ENCODE data around the gene SLC13A4.

- no peak for TF ChIP-seq CTCF (tag by site-specific recombination; IDR thresholded peaks at IDR 0.05)
- no peak for TF ChIP-seq ZNF280D (tag by site-specific recombination; IDR thresholded peaks at IDR 0.05)
- TF ChIP-seq REPIN1 (tag by site-specific recombination; IDR thresholded peaks at IDR 0.05; ENCODE audit: low read depth): no peak
- no peak for TF ChIP-seq ZNF274 (IDR thresholded peaks at IDR 0.05; ENCODE audit: low read length)
- TF ChIP-seq ZNF274 (tag by site-specific recombination; IDR thresholded peaks at IDR 0.05; ENCODE audit: borderline replicate concordance): no peak
- TF ChIP-seq YY1 (tag by site-specific recombination; IDR thresholded peaks at IDR 0.05): no peak
These were observed 4.6 kb downstream of the SLC13A4 start for GRCh38 chr7:135723411-135723810.
